K562 (cell line): Measurements from ENCODE around the gene GSTM2. TPM values are rescaled to one million over a fixed set of nuclear protein-coding genes. Genes with fewer than 3 reads are reported as not detected.

Experiments
- CBX1 ChIP-seq: sonication (generic); IDR thresholded peaks from 2 replicates; pipeline ENCODE4 v1.6.1; 2016; ENCODE audit warnings: antibody characterized with exemption, low read depth, mild to moderate bottlenecking
- CTCFL ChIP-seq: IDR thresholded peaks from 2 replicates; pipeline ENCODE4 v1.6.1; 2011; ENCODE audit warnings: borderline replicate concordance, low read depth, mild to moderate bottlenecking, moderate library complexity, low read length; ENCODE audit not compliant: insufficient read depth, poor library complexity, severe bottlenecking
- GTF3C2 ChIP-seq: IDR thresholded peaks from 3 replicates; pipeline ENCODE4 v1.6.1; 2011; ENCODE audit warnings: borderline replicate concordance, mild to moderate bottlenecking, moderate library complexity; ENCODE audit not compliant: insufficient read length; ENCODE audit errors: extremely low read depth
- polyA plus RNA-seq, 8 experiments: library from polyadenylated mRNA; depleted of rRNA in 4 of 8; stranded (reverse) in 5 of 8; unstranded in 3 of 8; fragments of >200 nt; fragmentation: Nextera tagmentation in 2 of 8; fragmentation: Illumina TruSeq in 1 of 8; extraction: Ambion mirVana in 2 of 8; extraction: Trizol in 1 of 8; gene quantifications; 2 replicates each; pipeline versions ENCODE4 v1.2.1 to v1.2.3, GENCODE V29; 2011 to 2014; ENCODE audit warnings: inconsistent platforms in 1 of 8, missing spikeins in 1 of 8
- total RNA-seq, 7 experiments: library from RNA; depleted of rRNA in 6 of 7; stranded (reverse); fragments of >200 nt in 6 of 7; fragmentation: Illumina TruSeq in 2 of 7; extraction: Trizol in 2 of 7; gene quantifications; 2 replicates each; pipeline versions ENCODE4 v1.2.1 to v1.2.3, GENCODE V29; 2011 to 2021; ENCODE audit warnings: low replicate concordance in 1 of 7
- TF ChIP-seq, protein P1 (sequence below): sonication (generic); formaldehyde crosslinking; IDR thresholded peaks from 2 replicates; pipeline ENCODE4 v1.8.1; 2023; ENCODE audit warnings: mild to moderate bottlenecking, missing genetic modification reagents
- TF ChIP-seq, protein P2 (sequence below): fragments of 450-650 bp; formaldehyde crosslinking; IDR thresholded peaks from 2 replicates; pipeline ENCODE4 v1.4.0; 2022; ENCODE audit warnings: missing genetic modification characterization

GSTM2 gene
- total and polyA plus RNA-seq, 9 of the 15 experiments (the other 6 are each of a cell fraction or from before 2014, with no cell fraction given) = 1.6 to 15.1 (median 6.8) TPM

DNA sequence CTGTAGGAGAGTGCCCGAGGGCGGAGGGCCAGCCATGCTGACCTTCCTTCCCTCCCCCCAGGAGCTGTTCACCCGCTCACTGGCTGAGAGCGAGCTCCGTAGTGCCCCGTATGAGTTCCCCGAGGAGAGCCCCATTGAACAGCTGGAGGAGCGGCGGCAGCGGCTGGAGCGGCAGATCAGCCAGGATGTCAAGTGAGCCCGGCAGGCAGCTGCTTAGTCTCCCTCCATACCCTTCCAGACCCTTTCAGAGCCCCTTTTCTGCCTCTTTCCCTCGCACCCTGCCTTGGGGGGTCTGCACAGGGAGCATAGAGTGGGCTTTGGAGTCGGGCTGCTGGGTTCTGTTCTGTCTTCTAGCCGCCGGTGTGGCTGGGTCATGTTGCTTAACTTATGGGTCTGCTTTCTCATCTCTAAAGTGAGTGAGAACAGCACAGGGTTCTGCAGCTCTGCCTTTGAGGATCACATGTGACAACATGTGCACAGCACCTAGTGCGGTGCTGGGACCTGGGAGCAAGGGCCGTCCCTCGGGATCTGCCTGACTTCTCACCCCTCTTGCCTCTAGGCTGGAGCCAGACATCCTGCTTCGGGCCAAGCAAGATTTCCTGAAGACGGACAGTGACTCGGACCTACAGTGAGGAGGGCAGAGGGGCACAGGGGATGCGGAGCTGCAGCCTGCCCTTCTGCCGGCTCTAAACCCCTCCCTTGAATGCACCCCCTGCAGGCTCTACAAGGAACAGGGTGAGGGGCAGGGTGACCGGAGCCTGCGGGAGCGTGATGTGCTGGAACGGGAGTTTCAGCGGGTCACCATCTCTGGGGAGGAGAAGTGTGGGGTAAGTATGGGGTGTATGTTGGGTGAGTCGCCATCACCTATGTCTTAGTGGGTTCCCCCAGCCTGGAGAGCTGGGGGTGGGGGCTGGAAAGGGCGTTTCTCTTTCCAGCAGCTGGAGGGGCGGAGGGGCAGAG is 42.0 kb upstream of the GSTM2 start (continued):
- TF ChIP-seq GTF3C2 = no peak
- peak; percentile 29 for TF ChIP-seq CTCFL
- TF ChIP-seq, protein P1, sequence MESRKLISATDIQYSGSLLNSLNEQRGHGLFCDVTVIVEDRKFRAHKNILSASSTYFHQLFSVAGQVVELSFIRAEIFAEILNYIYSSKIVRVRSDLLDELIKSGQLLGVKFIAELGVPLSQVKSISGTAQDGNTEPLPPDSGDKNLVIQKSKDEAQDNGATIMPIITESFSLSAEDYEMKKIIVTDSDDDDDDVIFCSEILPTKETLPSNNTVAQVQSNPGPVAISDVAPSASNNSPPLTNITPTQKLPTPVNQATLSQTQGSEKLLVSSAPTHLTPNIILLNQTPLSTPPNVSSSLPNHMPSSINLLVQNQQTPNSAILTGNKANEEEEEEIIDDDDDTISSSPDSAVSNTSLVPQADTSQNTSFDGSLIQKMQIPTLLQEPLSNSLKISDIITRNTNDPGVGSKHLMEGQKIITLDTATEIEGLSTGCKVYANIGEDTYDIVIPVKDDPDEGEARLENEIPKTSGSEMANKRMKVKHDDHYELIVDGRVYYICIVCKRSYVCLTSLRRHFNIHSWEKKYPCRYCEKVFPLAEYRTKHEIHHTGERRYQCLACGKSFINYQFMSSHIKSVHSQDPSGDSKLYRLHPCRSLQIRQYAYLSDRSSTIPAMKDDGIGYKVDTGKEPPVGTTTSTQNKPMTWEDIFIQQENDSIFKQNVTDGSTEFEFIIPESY (CRISPR knock-in tag) = peak; percentile 59; the same call in 1 of the 2 replicates
- TF ChIP-seq, protein P2, sequence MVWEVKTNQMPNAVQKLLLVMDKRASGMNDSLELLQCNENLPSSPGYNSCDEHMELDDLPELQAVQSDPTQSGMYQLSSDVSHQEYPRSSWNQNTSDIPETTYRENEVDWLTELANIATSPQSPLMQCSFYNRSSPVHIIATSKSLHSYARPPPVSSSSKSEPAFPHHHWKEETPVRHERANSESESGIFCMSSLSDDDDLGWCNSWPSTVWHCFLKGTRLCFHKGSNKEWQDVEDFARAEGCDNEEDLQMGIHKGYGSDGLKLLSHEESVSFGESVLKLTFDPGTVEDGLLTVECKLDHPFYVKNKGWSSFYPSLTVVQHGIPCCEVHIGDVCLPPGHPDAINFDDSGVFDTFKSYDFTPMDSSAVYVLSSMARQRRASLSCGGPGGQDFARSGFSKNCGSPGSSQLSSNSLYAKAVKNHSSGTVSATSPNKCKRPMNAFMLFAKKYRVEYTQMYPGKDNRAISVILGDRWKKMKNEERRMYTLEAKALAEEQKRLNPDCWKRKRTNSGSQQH (CRISPR knock-in tag) = no peak
- no peak for TF ChIP-seq CBX1
